HepG2 (cell line): ENCODE results near the gene SIGMAR1.

Experiments
- POLR2AphosphoS5 ChIP-seq: IDR thresholded peaks from 2 replicates; pipeline ENCODE4 v1.6.1; 2012; ENCODE audit warnings: low read depth, low read length
- TF ChIP-seq, protein P1 (sequence below): sonication (generic); formaldehyde crosslinking; IDR thresholded peaks from 2 replicates; pipeline ENCODE4 v1.5.0; 2020; ENCODE audit warnings: mild to moderate bottlenecking, missing genetic modification reagents, moderate library complexity

DNA sequence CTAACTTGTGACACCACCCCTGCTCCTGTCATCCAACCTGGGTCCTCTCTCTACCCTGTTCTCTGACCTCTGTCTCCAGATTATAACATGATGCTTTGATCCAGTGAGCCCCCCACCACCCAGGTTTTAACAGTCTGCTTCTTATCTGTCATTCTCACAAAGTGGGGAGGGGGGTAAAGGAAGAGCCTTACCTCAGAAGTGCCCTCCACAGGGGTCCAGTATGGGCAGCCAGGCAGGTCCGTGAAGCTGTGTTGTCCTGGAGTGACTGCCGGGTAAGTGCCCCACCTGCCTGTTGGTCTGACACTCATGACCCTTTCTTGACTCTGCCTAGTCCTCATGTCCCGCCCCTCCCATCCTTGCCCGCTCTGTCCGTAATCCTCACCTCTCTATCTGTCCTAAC is 17.8 kb upstream of the SIGMAR1 start:
- no peak for TF ChIP-seq POLR2AphosphoS5
- TF ChIP-seq, protein P1, sequence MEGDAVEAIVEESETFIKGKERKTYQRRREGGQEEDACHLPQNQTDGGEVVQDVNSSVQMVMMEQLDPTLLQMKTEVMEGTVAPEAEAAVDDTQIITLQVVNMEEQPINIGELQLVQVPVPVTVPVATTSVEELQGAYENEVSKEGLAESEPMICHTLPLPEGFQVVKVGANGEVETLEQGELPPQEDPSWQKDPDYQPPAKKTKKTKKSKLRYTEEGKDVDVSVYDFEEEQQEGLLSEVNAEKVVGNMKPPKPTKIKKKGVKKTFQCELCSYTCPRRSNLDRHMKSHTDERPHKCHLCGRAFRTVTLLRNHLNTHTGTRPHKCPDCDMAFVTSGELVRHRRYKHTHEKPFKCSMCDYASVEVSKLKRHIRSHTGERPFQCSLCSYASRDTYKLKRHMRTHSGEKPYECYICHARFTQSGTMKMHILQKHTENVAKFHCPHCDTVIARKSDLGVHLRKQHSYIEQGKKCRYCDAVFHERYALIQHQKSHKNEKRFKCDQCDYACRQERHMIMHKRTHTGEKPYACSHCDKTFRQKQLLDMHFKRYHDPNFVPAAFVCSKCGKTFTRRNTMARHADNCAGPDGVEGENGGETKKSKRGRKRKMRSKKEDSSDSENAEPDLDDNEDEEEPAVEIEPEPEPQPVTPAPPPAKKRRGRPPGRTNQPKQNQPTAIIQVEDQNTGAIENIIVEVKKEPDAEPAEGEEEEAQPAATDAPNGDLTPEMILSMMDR: no peak
